HFF-Myc (cell line): ENCODE results near the gene CDKN2B-AS1.

Source experiments
- DNase-seq: peaks from one replicate; pipeline ENCODE4 v3.0.0-alpha.2; 2011; ENCODE audit warnings: low read depth; ENCODE audit errors: extremely low read depth
- H3K4me3 ChIP-seq: replicated peaks from 2 replicates; pipeline ENCODE4 v1.5.1; 2011; ENCODE audit warnings: low read depth, mild to moderate bottlenecking, control low read depth, low read length
- TF ChIP-seq, protein P1 (sequence below): IDR thresholded peaks from 2 replicates; pipeline ENCODE4 v1.5.1; 2012; ENCODE audit warnings: mild to moderate bottlenecking, low read depth, low read length, control low read depth; ENCODE audit errors: missing control alignments

Gene CDKN2B-AS1

DNA sequence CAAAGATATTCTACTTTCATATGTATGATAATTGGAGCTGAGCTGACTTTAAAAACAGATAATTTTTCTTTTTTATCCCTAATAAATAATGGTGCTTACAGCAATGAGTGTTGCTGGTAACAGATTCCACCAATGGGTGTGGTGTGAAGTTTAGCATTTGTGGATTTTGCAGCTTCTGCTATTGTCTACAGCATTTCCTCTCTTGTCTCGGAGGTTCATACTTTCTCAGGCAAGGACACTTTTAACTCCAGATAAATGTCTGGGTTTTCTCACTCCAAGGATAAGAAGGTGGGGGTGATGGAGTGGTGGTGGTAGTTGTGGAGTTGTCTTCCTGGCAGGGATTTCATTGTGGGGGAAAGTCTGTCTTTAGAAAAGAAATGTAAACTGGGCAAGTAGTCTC, 134.5 kb downstream of the CDKN2B-AS1 start:
- no peak for DNase-seq
- TF ChIP-seq, protein P1, sequence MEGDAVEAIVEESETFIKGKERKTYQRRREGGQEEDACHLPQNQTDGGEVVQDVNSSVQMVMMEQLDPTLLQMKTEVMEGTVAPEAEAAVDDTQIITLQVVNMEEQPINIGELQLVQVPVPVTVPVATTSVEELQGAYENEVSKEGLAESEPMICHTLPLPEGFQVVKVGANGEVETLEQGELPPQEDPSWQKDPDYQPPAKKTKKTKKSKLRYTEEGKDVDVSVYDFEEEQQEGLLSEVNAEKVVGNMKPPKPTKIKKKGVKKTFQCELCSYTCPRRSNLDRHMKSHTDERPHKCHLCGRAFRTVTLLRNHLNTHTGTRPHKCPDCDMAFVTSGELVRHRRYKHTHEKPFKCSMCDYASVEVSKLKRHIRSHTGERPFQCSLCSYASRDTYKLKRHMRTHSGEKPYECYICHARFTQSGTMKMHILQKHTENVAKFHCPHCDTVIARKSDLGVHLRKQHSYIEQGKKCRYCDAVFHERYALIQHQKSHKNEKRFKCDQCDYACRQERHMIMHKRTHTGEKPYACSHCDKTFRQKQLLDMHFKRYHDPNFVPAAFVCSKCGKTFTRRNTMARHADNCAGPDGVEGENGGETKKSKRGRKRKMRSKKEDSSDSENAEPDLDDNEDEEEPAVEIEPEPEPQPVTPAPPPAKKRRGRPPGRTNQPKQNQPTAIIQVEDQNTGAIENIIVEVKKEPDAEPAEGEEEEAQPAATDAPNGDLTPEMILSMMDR = no peak
- no peak overlapping the region for H3K4me3 ChIP-seq

GRCh38 chr9:22129633-22130032, 135.0 kb downstream of the CDKN2B-AS1 start:
- TF ChIP-seq, protein P1 = no peak
- H3K4me3 ChIP-seq = no peak overlapping the region
- DNase-seq = no peak

DNA sequence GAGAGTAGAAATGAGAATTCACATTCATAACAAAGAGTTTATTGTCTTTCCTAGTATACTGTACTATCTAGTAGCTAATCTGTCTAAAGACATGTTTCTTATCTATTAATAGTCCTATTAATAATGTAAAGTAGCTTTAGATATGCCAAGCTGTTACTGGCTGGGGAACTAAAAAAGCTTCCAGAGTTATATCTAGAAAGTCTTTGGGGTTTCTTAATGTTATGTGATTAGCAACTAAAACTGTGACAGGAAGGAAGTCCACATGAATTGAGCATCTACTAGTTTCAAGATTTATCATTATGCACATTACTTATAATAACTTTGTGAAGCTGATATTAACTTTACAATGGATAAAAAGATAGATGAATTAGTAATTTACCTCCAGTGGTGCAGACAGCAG, 137.2 kb downstream of the CDKN2B-AS1 start:
- H3K4me3 ChIP-seq = no peak overlapping the region
- TF ChIP-seq, protein P1 = no peak
- DNase-seq = no peak

GRCh38 chr9:22134390-22134789, 139.8 kb downstream of the CDKN2B-AS1 start:
- TF ChIP-seq, protein P1 = no peak
- DNase-seq = no peak
- H3K4me3 ChIP-seq = no peak overlapping the region

DNA sequence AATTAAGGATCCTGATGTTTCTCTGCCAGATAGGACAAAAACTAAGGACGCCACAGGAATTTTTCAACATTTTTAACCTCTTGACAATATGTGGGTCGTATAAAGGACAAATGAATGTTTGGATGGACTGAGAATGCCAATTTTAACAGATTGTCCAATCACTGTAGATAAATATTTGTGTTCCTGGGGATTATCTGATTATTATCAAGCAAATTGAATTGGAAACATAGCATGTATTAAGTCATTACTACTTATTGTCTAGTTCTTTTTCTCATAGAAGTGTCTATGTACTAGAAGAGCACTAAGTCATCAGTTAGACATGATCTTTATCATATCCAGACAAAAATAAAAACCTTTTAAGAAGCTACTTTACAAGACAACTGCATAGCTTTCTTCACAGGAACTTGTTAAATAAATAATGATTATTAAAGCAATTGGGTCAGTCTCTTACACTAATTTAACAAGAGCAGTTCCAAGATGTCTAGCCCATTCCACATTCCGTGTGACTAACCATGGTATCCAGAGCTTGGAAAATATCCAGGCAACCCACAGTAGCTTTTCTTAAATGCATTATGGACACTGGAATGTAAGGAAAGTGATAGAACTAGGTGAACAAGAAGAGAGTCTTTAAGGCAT, 142.0 kb downstream of the CDKN2B-AS1 start:
- DNase-seq = no peak
- H3K4me3 ChIP-seq = no peak overlapping the region
- TF ChIP-seq, protein P1 = no peak

GRCh38 chr9:22138956-22139660, 144.5 kb downstream of the CDKN2B-AS1 start:
- DNase-seq = no peak
- TF ChIP-seq, protein P1 = no peak
- no peak overlapping the region for H3K4me3 ChIP-seq
